ENCODE data around the gene SHC2.

The SHC2 gene

GRCh38 chr19:460877-461720, at the start of gene SHC2:
TSS of gene SHC2 (minus strand) at chr19:461033. CDS start at chr19:460996, 37 bp downstream.
- no peak for DNase-seq

- DNase-seq = no peak
Observed at GRCh38 chr19:508204-509150, 47.6 kb upstream of the SHC2 start.

- DNase-seq = peak; percentile 66 to 72
Observed at GRCh38 chr19:507286-508203, 46.7 kb upstream of the SHC2 start, which contains the start of gene TPGS1. TSS of gene TPGS1 (plus strand) at chr19:507497. CDS start at chr19:507507, 10 bp downstream.

GRCh38 chr19:506404-507285, 45.8 kb upstream of the SHC2 start:
- peak; percentile 86 to 91 for DNase-seq

GRCh38 chr19:504616-505015, 43.8 kb upstream of the SHC2 start:
- no peak for DNase-seq

- no peak for DNase-seq
Observed at GRCh38 chr19:501646-502045, 40.8 kb upstream of the SHC2 start.

GRCh38 chr19:498977-499623, 38.3 kb upstream of the SHC2 start:
- DNase-seq = no peak

- DNase-seq = no peak
Observed at GRCh38 chr19:498511-498891, 37.7 kb upstream of the SHC2 start.

GRCh38 chr19:497869-498510, 37.2 kb upstream of the SHC2 start:
- no peak for DNase-seq

GRCh38 chr19:497491-497868, 36.6 kb upstream of the SHC2 start:
- DNase-seq = no peak

- DNase-seq = no peak
Observed at GRCh38 chr19:496986-497385, 36.2 kb upstream of the SHC2 start.

GRCh38 chr19:496112-496665, 35.4 kb upstream of the SHC2 start, which contains the start of gene MADCAM1:
TSS of gene MADCAM1 (plus strand) at chr19:496486. CDS start at chr19:496500, 14 bp downstream.
- no peak for DNase-seq

- peak; percentile 62 to 70 for DNase-seq
Observed at GRCh38 chr19:495402-496111, 34.7 kb upstream of the SHC2 start.

- no peak for DNase-seq
Observed at GRCh38 chr19:495081-495401, 34.2 kb upstream of the SHC2 start.

- no peak for DNase-seq
Observed at GRCh38 chr19:494171-495080, 33.6 kb upstream of the SHC2 start.

GRCh38 chr19:493391-494170, 32.7 kb upstream of the SHC2 start:
- no peak for DNase-seq

- peak in 1 of 2 donors; percentile 38 for DNase-seq
Observed at GRCh38 chr19:492091-492531, 31.3 kb upstream of the SHC2 start.
